ENCODE results near the gene LEMD2. TPM values are rescaled to one million over a fixed set of nuclear protein-coding genes. Genes with fewer than 3 reads are reported as not detected.

LEMD2 gene
- total RNA-seq, 1 donor from 2014 or later, result 78.0 TPM

DNA sequence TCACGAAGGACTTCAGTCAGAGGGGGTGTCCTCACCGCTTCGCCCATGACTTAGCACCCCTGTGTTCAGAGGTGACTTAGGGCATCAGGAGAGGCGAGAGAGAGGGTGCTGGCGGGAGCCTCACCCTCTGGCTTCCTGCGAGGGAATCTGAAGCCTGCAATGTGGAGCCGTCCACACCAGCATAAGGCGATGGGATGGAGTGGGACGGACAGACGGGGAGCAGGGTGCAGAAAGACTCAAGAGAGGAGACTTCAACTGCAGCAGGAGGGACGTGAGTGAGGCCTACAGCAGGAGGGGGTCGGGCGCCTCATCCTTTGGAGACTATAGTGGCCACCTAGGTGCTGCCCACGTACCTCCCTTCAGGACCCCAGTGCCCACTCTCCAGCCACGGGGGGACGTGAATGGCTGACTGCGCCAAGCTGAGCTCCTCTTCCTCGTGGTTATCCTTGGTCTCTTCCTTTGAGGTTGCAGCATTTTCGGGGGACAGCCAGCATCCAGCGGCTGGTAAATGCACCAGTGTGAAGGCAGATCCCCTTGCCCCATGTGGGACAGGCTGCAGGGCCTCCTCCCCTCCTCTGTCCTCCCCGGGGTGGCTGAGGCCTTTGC is 41.8 kb upstream of the LEMD2 start:
- Histone ChIP-seq H3K27me3 (ENCODE audit: control insufficient read depth, insufficient read depth, low read length) (peaks cover 25% of the 10 kb centered on the region), H3K4me3 (ENCODE audit: low read depth, low read length) (no peak overlapping the region), H3K36me3 (ENCODE audit: control insufficient read depth, insufficient read depth, low read length) (no peaks in the 10 kb centered on the region)
- TF ChIP-seq, protein P1, sequence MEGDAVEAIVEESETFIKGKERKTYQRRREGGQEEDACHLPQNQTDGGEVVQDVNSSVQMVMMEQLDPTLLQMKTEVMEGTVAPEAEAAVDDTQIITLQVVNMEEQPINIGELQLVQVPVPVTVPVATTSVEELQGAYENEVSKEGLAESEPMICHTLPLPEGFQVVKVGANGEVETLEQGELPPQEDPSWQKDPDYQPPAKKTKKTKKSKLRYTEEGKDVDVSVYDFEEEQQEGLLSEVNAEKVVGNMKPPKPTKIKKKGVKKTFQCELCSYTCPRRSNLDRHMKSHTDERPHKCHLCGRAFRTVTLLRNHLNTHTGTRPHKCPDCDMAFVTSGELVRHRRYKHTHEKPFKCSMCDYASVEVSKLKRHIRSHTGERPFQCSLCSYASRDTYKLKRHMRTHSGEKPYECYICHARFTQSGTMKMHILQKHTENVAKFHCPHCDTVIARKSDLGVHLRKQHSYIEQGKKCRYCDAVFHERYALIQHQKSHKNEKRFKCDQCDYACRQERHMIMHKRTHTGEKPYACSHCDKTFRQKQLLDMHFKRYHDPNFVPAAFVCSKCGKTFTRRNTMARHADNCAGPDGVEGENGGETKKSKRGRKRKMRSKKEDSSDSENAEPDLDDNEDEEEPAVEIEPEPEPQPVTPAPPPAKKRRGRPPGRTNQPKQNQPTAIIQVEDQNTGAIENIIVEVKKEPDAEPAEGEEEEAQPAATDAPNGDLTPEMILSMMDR (IDR thresholded peaks at IDR 0.05; ENCODE audit: insufficient read depth, low read length, poor library complexity, severe bottlenecking), result no peak
- no peak for DNase-seq (ENCODE audit: low read depth)

DNA sequence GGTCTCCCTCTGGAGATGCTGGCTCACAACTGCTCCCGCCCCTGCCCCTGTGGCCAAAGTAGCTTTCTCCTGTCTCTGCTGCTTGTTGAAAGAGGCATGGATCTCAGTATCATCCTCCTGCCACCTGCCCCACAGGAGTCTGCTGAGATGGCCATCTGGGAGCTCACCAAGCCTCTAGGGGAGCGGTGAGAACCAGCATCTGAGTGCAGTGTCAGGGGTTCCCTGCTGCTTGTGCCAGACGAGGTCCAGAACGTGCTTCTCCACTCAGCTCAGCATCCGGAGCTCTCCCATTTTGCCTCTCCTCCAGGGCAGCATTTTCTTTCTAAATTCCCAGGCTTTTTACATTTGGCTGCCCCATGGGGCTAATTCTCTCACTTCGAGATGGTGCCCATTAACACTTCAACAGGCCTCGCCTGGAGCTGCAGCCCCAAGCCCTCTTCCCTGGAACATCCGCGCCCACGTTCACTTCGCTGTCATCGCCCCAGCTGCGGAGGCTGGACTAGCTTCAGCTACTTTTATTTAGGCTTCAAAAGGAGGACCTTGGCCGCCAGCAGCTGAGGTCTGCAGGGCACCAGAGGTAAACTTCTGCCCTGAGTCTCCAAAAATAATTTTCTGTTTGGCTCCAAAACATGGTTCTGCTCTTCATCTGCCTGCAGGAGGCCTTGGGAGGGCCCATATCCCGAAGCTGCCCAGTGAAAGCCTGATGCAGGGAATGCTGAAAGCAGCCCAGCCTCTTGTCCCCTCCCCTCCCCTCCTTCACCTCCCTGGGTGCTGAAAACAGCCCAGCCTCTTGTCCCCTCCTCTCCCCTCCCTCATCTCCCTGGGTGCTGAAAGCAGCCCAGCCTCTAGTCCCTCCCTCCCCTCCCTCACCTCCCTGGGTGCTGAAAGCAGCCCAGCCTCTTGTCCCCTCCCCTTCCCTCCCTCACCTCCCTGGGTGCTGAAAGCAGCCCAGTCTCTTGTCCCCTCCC is 40.1 kb upstream of the LEMD2 start:
- Histone ChIP-seq H3K4me3 (ENCODE audit: low read depth, low read length) (no peak overlapping the region), H3K36me3 (ENCODE audit: control insufficient read depth, insufficient read depth, low read length) (no peaks in the 10 kb centered on the region), H3K27me3 (ENCODE audit: control insufficient read depth, insufficient read depth, low read length) (peaks cover 25% of the 10 kb centered on the region)
- TF ChIP-seq, protein P1 (IDR thresholded peaks at IDR 0.05; ENCODE audit: insufficient read depth, low read length, poor library complexity, severe bottlenecking), result no peak
- DNase-seq (ENCODE audit: low read depth), result no peak

DNA sequence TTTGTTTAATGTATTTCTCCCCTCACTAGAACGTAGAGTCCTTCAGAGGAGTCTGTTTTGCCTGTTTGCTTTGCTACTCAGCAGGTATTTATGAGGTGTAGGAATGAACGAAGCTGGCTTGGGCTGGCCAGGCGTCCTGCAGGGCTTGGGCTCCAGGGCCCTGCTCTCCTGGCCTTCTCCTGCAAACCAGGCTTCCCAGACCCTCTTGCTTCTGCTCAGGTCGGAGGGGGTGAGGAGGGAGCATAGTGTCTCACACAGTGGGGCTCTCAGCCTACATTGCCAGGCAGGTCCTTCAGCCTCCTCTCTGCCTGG is 39.5 kb upstream of the LEMD2 start:
- TF ChIP-seq, protein P1 (IDR thresholded peaks at IDR 0.05; ENCODE audit: insufficient read depth, low read length, poor library complexity, severe bottlenecking), result no peak
- Histone ChIP-seq H3K4me3 (ENCODE audit: low read depth, low read length) (no peak overlapping the region), H3K36me3 (ENCODE audit: control insufficient read depth, insufficient read depth, low read length) (no peaks in the 10 kb centered on the region), H3K27me3 (ENCODE audit: control insufficient read depth, insufficient read depth, low read length) (peaks cover 25% of the 10 kb centered on the region)
- no peak for DNase-seq (ENCODE audit: low read depth)

DNA sequence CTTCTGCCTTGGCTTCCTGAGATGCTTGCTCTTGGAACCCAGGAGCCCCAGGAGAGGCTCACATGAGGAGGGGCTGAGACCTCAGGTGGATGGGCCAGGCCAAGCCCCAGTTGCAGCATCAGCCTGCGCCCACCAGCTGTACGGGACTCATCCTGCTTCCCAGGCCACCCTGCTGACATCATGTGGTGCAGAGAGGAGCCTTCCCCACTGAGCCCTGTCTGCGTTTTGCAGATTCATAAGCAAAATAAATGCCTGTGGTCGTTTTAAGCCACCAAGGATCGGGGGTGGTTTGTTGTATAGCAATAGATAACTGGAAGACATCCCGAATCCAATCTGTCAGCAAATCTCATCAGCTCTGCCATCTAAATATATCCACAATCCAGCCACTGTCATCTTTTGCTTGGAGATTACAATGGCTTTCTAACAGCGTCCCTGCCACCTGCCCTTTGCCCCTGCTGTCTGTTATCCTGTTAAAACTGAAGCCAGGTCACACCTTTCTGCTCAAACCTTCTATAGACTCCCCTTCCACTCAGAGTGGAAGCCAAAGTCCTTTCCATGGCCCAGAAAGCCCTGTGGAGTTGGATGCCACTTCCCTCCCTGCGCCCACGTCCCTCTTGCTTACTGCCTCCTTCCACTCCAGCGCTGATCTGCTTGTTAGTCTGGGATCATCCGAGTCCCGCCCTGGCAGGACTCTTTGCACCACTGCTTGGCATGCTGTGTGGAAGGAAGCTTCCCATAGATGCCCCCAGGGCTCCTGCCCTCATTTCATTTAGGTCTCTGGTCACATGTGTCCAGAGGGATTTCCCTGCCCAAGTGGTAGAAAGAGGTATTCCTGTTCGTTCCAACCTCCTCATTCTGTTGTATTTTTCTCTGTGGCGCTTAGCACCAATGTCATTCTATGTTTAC is 38.9 kb upstream of the LEMD2 start:
- TF ChIP-seq, protein P1 (IDR thresholded peaks at IDR 0.05; ENCODE audit: insufficient read depth, low read length, poor library complexity, severe bottlenecking), result no peak
- DNase-seq (ENCODE audit: low read depth), result no peak
- Histone ChIP-seq H3K4me3 (ENCODE audit: low read depth, low read length) (no peak overlapping the region), H3K36me3 (ENCODE audit: control insufficient read depth, insufficient read depth, low read length) (no peaks in the 10 kb centered on the region), H3K27me3 (ENCODE audit: control insufficient read depth, insufficient read depth, low read length) (peaks cover 25% of the 10 kb centered on the region)

DNA sequence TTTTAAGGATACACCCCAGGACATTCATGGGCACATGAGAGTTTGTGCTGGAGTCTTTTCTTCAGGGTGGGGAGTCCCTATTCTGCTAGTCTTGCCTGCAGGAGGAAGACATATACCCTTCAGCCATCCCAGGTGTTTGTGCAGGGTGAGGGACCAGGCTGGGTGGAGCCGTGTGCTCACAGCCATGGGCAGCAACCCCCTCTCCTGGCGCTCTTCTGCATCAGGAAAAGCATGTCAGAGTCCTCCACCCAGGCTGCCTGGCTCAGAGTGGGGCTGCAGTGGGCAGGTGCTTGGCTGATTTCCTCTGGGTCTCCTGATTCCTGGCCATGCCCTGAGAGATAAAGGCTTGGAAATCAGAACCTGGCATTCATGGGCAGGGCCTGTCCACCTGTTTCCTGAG is 37.6 kb upstream of the LEMD2 start:
- Histone ChIP-seq H3K27me3 (ENCODE audit: control insufficient read depth, insufficient read depth, low read length) (peaks cover 25% of the 10 kb centered on the region), H3K4me3 (ENCODE audit: low read depth, low read length) (no peak overlapping the region), H3K36me3 (ENCODE audit: control insufficient read depth, insufficient read depth, low read length) (no peaks in the 10 kb centered on the region)
- no peak for DNase-seq (ENCODE audit: low read depth)
- TF ChIP-seq, protein P1 (IDR thresholded peaks at IDR 0.05; ENCODE audit: insufficient read depth, low read length, poor library complexity, severe bottlenecking), result no peak
